CD4-positive, alpha-beta T cell treated with Interleukin-6 for 4 hours (primary cell): Measurements from ENCODE around the gene GPR15LG.

ENCODE experiments used
- DNase-seq: peaks from one replicate; pipeline ENCODE4 v3.0.0-alpha.2; 2020; ENCODE audit warnings: mixed read lengths

GPR15LG gene

DNA sequence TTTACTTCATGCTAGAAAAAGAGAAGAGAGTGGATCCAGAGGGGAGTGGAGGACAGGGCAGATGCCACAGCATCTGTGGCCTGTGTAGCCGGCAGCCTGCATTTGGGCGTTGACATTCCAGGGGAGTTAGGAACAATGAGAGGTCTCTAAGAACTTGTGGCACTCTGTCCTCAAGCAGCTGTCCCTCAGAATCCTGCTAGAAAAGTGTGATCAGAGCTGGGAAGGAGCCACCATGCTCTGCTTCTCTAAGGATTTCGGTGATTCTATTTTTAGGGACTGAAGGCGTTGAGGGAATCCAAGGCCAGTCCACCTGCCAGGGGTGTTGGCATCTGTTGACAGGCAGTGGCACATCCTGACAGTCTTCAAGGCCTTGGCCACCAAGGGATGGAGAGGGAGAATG lies 44.1 kb downstream of the GPR15LG start:
- no peak for DNase-seq

DNA sequence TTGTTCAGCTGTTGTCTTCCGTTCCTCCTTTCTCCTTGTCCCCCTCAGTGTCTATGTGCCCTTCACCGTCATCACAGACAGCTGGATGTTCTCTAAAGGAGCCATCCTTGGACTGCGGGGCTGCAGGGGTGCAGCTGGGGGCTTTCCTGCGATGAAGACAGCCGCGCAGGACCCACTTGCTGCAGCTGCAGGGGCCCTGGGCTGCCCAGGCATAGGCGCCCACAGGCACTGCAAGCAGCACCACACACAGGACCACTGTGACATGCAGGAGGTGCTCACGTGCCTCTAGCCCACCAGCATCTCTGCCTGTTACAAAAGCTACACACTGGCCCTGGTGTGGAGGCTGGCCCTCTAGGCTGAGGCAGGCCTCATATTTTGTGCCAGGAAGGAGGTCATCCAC lies 48.3 kb downstream of the GPR15LG start:
- no peak for DNase-seq

- DNase-seq: no peak
These were observed 50.9 kb downstream of the GPR15LG start for GRCh38 chr10:84224411-84225028.

GRCh38 chr10:84225427-84226173 lies 52.0 kb downstream of the GPR15LG start, which contains the start of gene LRIT2:
Gene LRIT2 (minus strand): TSS chr10:84225544. CDS start chr10:84225520, 24 bp downstream.
- no peak for DNase-seq

GRCh38 chr10:84226616-84227015 lies 53.0 kb downstream of the GPR15LG start:
- no peak for DNase-seq

DNA sequence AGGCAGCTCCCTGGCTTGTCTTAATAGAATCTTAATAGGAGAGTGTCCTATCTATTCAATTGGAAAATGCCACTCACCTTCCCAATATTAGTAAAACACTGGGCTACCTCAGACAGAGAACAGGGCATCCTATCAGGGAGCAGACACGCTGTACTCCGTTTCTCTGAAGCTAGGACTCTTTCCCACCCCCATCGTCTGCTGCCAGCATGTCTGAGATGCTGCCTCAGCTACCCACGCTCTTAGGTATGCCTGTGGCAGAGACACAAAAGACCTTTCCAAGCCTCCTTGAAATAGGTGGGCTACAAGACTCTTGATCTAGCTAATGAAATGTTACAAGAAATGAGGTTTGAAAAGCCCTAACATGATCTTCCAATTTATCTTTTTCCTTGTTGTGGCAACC lies 54.2 kb downstream of the GPR15LG start:
- no peak for DNase-seq

GRCh38 chr10:84230359-84230758 lies 56.8 kb downstream of the GPR15LG start:
- DNase-seq: no peak

- no peak for DNase-seq
These were observed 58.8 kb downstream of the GPR15LG start for GRCh38 chr10:84232376-84232775.

- no peak for DNase-seq
These were observed 60.3 kb downstream of the GPR15LG start for GRCh38 chr10:84233940-84234339.

DNA sequence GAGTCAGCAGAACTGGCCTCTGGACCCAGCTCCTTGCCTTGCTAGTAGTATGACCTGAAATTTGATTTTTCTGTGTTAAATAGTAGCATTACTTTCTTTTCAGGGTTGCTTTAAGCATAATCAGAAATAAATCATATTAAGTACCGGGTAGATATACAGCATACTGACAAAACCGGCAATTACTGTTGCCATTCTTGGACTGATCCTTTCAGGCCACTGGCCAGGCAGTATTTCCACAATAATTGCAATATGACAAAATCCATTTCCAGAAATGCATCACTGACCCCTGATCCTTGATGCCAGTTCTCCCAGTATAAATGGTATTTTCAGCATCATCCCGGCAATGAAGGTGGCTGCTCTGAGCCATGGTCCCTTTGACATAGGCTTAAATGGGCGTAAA lies 60.9 kb downstream of the GPR15LG start:
- DNase-seq: no peak
